Stimulated activated naive CD4-positive, alpha-beta T cell treated with Interleukin-2 at 50 U/mL for 16 hours (primary cell): ENCODE measurements around the gene AP2A1.

Source experiments
- DNase-seq: peaks from one replicate; lab custom pipeline; 2025; lab: John Stamatoyannopoulos, UW

The AP2A1 gene

GRCh38 chr19:49793561-49793840 is 26.7 kb downstream of the AP2A1 start:
- DNase-seq: no peak

- no peak for DNase-seq
Observed at GRCh38 chr19:49795615-49796014, 28.8 kb downstream of the AP2A1 start.

- no peak for DNase-seq
Observed at GRCh38 chr19:49798574-49798973, 31.8 kb downstream of the AP2A1 start.

GRCh38 chr19:49799271-49799797 is 32.5 kb downstream of the AP2A1 start:
- no peak for DNase-seq

- no peak for DNase-seq
Observed at GRCh38 chr19:49799798-49800376, 33.1 kb downstream of the AP2A1 start.

- DNase-seq: no peak
Observed at GRCh38 chr19:49800771-49801170, 34.0 kb downstream of the AP2A1 start.

- DNase-seq: no peak
Observed at GRCh38 chr19:49801401-49801888, 34.6 kb downstream of the AP2A1 start.

- DNase-seq: no peak
Observed at GRCh38 chr19:49801966-49802661, 35.3 kb downstream of the AP2A1 start.

- DNase-seq: no peak
Observed at GRCh38 chr19:49802836-49803528, 36.2 kb downstream of the AP2A1 start.

GRCh38 chr19:49803529-49803856 is 36.7 kb downstream of the AP2A1 start:
- no peak for DNase-seq

- DNase-seq: no peak
Observed at GRCh38 chr19:49805822-49806619, 39.2 kb downstream of the AP2A1 start.

- DNase-seq: no peak
Observed at GRCh38 chr19:49806620-49806959, 39.8 kb downstream of the AP2A1 start.

- DNase-seq: no peak
Observed at GRCh38 chr19:49807058-49807903, 40.5 kb downstream of the AP2A1 start.

- no peak for DNase-seq
Observed at GRCh38 chr19:49807904-49808675, 41.3 kb downstream of the AP2A1 start.

GRCh38 chr19:49808711-49809159 is 41.9 kb downstream of the AP2A1 start:
- DNase-seq: peak; percentile 82

GRCh38 chr19:49809160-49809940 is 42.5 kb downstream of the AP2A1 start:
- peak; percentile 53 for DNase-seq

GRCh38 chr19:49809941-49810389 is 43.2 kb downstream of the AP2A1 start:
- no peak for DNase-seq

- DNase-seq: no peak
Observed at GRCh38 chr19:49811328-49811727, 44.5 kb downstream of the AP2A1 start.

GRCh38 chr19:49812452-49812996 is 45.7 kb downstream of the AP2A1 start:
- no peak for DNase-seq
